HepG2 (cell line): ENCODE measurements around the gene TNFAIP1. TPM values are rescaled to one million over a fixed set of nuclear protein-coding genes. Genes with fewer than 3 reads are reported as not detected.

Source experiments
- DMTF1 ChIP-seq: sonication (generic); formaldehyde crosslinking; IDR thresholded peaks from 2 replicates; pipeline ENCODE4 v1.4.0; 2020; ENCODE audit warnings: mild to moderate bottlenecking, missing genetic modification reagents
- DZIP1 ChIP-seq: sonication (generic); formaldehyde crosslinking; IDR thresholded peaks from 2 replicates; pipeline ENCODE4 v1.5.0; 2020; ENCODE audit warnings: mild to moderate bottlenecking, missing genetic modification reagents
- FOXC1 ChIP-seq: sonication (generic); formaldehyde crosslinking; IDR thresholded peaks from 2 replicates; pipeline ENCODE4 v1.8.0; 2022; ENCODE audit warnings: mild to moderate bottlenecking, missing genetic modification reagents, borderline replicate concordance
- HDAC1 ChIP-seq: sonication (generic); formaldehyde crosslinking; IDR thresholded peaks from 2 replicates; pipeline ENCODE4 v1.5.1; 2020; ENCODE audit warnings: mild to moderate bottlenecking, missing genetic modification reagents
- MAFG ChIP-seq: sonication (generic); formaldehyde crosslinking; IDR thresholded peaks from 2 replicates; pipeline ENCODE4 v1.5.1; 2020; ENCODE audit warnings: mild to moderate bottlenecking, missing genetic modification reagents
- MAX ChIP-seq: IDR thresholded peaks from 2 replicates; pipeline ENCODE4 v1.6.1; 2012; ENCODE audit warnings: inconsistent platforms
- MXD1 ChIP-seq: sonication (generic); formaldehyde crosslinking; IDR thresholded peaks from 2 replicates; pipeline ENCODE4 v1.4.0; 2020; ENCODE audit warnings: mild to moderate bottlenecking, missing genetic modification reagents
- NCOR1 ChIP-seq: fragments of 200-600 bp; sonication (generic); IDR thresholded peaks from 2 replicates; pipeline ENCODE4 v1.7.0; 2017; ENCODE audit warnings: antibody characterized with exemption, low read length, borderline replicate concordance
- NR2C2 ChIP-seq: sonication (generic); formaldehyde crosslinking; IDR thresholded peaks from 2 replicates; pipeline ENCODE4 v1.4.0; 2020; ENCODE audit warnings: missing genetic modification reagents, mild to moderate bottlenecking, moderate library complexity, borderline replicate concordance
- SP4 ChIP-seq: sonication (generic); formaldehyde crosslinking; IDR thresholded peaks from 2 replicates; pipeline ENCODE4 v1.8.1; 2023; ENCODE audit warnings: mild to moderate bottlenecking, missing genetic modification reagents
- U2AF1 ChIP-seq: fragments of 200-400 bp; formaldehyde crosslinking; optimal IDR thresholded peaks from 2 replicates; pipeline ENCODE3; 2017; ENCODE audit warnings: mild to moderate bottlenecking, low read depth, low read length
- ZNF142 ChIP-seq: sonication (generic); formaldehyde crosslinking; IDR thresholded peaks from 2 replicates; pipeline ENCODE4 v1.4.0; 2020; ENCODE audit warnings: missing genetic modification reagents
- ZNF232 ChIP-seq: sonication (generic); formaldehyde crosslinking; IDR thresholded peaks from 2 replicates; pipeline ENCODE4 v1.4.0; 2020; ENCODE audit warnings: missing genetic modification reagents, borderline replicate concordance
- ZNF441 ChIP-seq: sonication (generic); formaldehyde crosslinking; IDR thresholded peaks from 2 replicates; pipeline ENCODE4 v1.7.0; 2021; ENCODE audit warnings: missing genetic modification reagents, borderline replicate concordance
- ZNF614 ChIP-seq: IDR thresholded peaks from 2 replicates; pipeline ENCODE4 v1.6.1; 2018; ENCODE audit warnings: missing biosample characterization, missing genetic modification reagents, inconsistent platforms, borderline replicate concordance
- polyA plus RNA-seq, 8 experiments: library from polyadenylated mRNA; depleted of rRNA in 3 of 8; stranded (reverse) in 7 of 8; unstranded in 1 of 8; fragments of >200 nt; fragmentation: Illumina TruSeq in 4 of 8; extraction: Trizol in 4 of 8; gene quantifications; 2 replicates each; pipeline versions ENCODE4 v1.2.1 to v1.2.3, GENCODE V29; 2011 to 2016; ENCODE audit warnings: low read depth in 4 of 8, missing spikeins in 1 of 8, mixed read lengths in 1 of 8; ENCODE audit not compliant: insufficient read depth in 1 of 8
- total RNA-seq, 5 experiments: library from RNA; depleted of rRNA; stranded (reverse); fragments of >200 nt; fragmentation: Illumina TruSeq; extraction: Trizol; gene quantifications; 2 replicates each; pipeline ENCODE4 v1.2.3, GENCODE V29; 2016; ENCODE audit warnings: low read depth in 1 of 5

The TNFAIP1 gene
- total and polyA plus RNA-seq, 2 of the 13 experiments (the other 11 are each of a cell fraction or from before 2014, with no cell fraction given): 17.5 to 40.6 TPM

- TF ChIP-seq DZIP1: peak; percentile 75; the same call in 1 of the 2 replicates
- no peak for TF ChIP-seq MAFG (CRISPR knock-in tag)
- TF ChIP-seq MXD1 (CRISPR knock-in tag): peak; percentile 81
- no peak for TF ChIP-seq DMTF1 (CRISPR knock-in tag)
- TF ChIP-seq ZNF232: peak; percentile 83
- peak; percentile 28; the same call in 1 of the 2 replicates for TF ChIP-seq FOXC1
- peak; percentile 90 for TF ChIP-seq HDAC1 (CRISPR knock-in tag)
- peak; percentile 96 for TF ChIP-seq MAX
- peak; percentile 92 for TF ChIP-seq SP4 (CRISPR knock-in tag)
- no peak for TF ChIP-seq ZNF614 (CRISPR knock-in tag)
- peak; percentile 37; the same call in 1 of the 2 replicates for TF ChIP-seq NR2C2 (CRISPR knock-in tag)
- no peak for TF ChIP-seq NCOR1
- 0 out of 2 replicates have a peak, but pooled peaks have one; percentile 24 for TF ChIP-seq ZNF142 (CRISPR knock-in tag)
- no peak for TF ChIP-seq U2AF1
- TF ChIP-seq ZNF441 (CRISPR knock-in tag): peak; percentile 77; the same call in 1 of the 2 replicates
Measured at GRCh38 chr17:28318759-28319597, 16.6 kb upstream of the TNFAIP1 start, which contains the start of gene TMEM97 (continued).
